HL-60 (cell line): ENCODE measurements around the gene SPESP1.

Experiments used
- DNase-seq, 2 experiments: peaks; one replicate each; pipeline ENCODE4 v3.0.0-alpha.2; 2010 to 2020; ENCODE audit warnings: low read depth in 1 of 2, low spot score in 1 of 2
- H3K27ac ChIP-seq: fragments of 250-450 bp; sonication (Bioruptor Pico); replicated peaks from 2 replicates; pipeline ENCODE4 v1.5.1; 2020; ENCODE audit warnings: mild to moderate bottlenecking, moderate library complexity
- H3K27me3 ChIP-seq: fragments of 250-450 bp; sonication (Bioruptor Pico); 2 replicates; pipeline ENCODE4 v1.5.1; 2021; ENCODE audit warnings: mild to moderate bottlenecking, moderate library complexity; ENCODE audit not compliant: insufficient read depth, poor library complexity, severe bottlenecking
- H3K4me3 ChIP-seq: replicated peaks from 2 replicates; pipeline ENCODE4 v1.5.1; 2011; ENCODE audit warnings: mild to moderate bottlenecking, control low read depth, low read length; ENCODE audit not compliant: insufficient read depth
- CTCF ChIP-seq: IDR thresholded peaks from one replicate; pipeline ENCODE4 v1.5.1; 2011; ENCODE audit warnings: low read length, control low read depth, inconsistent platforms; ENCODE audit not compliant: insufficient read depth
- GABPA ChIP-seq: IDR thresholded peaks from 2 replicates; pipeline ENCODE4 v1.6.1; 2012; ENCODE audit warnings: low read depth
- POLR2AphosphoS5 ChIP-seq: IDR thresholded peaks from 2 replicates; pipeline ENCODE4 v1.6.1; 2012; ENCODE audit warnings: low read depth
- REST ChIP-seq: IDR thresholded peaks from 2 replicates; pipeline ENCODE4 v1.6.1; 2012; ENCODE audit warnings: low read depth; ENCODE audit not compliant: insufficient replicate concordance
- SPI1 ChIP-seq: IDR thresholded peaks from 2 replicates; pipeline ENCODE4 v1.6.1; 2012; ENCODE audit warnings: low read depth, mild to moderate bottlenecking, borderline replicate concordance

Gene SPESP1

GRCh38 chr15:68987120-68987519 lies 56.8 kb downstream of the SPESP1 start:
- H3K27ac ChIP-seq, result no peak overlapping the region
- H3K27me3 ChIP-seq, result no peaks in the 10 kb centered on the region
- DNase-seq, result no peak
- TF ChIP-seq GABPA, result no peak
- TF ChIP-seq SPI1, result no peak
- TF ChIP-seq POLR2AphosphoS5, result no peak
- TF ChIP-seq CTCF, result no peak
- H3K4me3 ChIP-seq, result no peak overlapping the region

- H3K27me3 ChIP-seq, result no peaks in the 10 kb centered on the region
- DNase-seq, result no peak
- no peak for TF ChIP-seq POLR2AphosphoS5
- TF ChIP-seq SPI1, result no peak
- no peak for TF ChIP-seq CTCF
- no peak for TF ChIP-seq REST
- TF ChIP-seq GABPA, result no peak
These were observed 57.4 kb downstream of the SPESP1 start for GRCh38 chr15:68987676-68988075.

GRCh38 chr15:68989541-68990230 lies 59.4 kb downstream of the SPESP1 start:
- Histone ChIP-seq H3K27ac (no peak overlapping the region), H3K27me3 (no peaks in the 10 kb centered on the region), H3K4me3 (no peak overlapping the region)
- DNase-seq, result no peak
- TF ChIP-seq CTCF (no peak), REST (no peak), SPI1 (no peak), GABPA (no peak), POLR2AphosphoS5 (no peak)

More at GRCh38 chr15:68987676-68988075, 57.4 kb downstream of the SPESP1 start:
- no peak overlapping the region for H3K4me3 ChIP-seq
- no peak overlapping the region for H3K27ac ChIP-seq
